MV-4-11 (cell line): ENCODE measurements around the gene GOLGA8G.
"Not testable (repeated sequence)": the region's sequence is repeated elsewhere in the genome, so short reads cannot be mapped to it uniquely, and the experiment has no call there.

Source experiments
- DNase-seq: peaks from one replicate; lab custom pipeline; 2025; lab: John Stamatoyannopoulos, UW

Gene GOLGA8G, protein sequence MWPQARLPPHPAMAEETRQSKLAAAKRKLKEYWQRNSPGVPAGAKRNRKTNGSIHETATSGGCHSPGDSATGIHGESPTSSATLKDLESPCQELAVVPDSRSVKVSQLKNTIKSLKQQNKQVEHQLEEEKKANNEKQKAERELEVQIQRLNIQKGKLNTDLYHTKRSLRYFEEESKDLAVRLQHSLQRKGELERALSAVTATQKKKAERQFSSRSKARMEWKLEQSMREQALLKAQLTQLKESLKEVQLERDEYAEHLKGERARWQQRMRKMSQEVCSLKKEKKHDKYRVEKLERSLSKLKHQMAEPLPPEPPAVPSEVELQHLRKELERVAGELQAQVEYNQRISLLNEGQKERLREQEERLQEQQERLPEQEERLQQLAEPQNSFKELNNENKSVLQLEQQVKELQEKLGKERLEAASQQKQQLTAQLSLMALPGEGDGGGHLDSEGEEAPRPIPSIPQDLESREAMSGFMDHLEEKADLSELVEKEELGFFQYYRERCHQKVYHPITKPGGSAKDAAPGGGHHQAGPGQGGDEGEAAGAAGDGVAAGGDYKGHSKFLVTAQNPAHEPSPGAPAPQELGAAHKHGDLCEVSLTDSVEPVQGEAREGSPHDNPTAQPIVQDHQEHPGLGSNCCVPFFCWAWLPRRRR

DNA sequence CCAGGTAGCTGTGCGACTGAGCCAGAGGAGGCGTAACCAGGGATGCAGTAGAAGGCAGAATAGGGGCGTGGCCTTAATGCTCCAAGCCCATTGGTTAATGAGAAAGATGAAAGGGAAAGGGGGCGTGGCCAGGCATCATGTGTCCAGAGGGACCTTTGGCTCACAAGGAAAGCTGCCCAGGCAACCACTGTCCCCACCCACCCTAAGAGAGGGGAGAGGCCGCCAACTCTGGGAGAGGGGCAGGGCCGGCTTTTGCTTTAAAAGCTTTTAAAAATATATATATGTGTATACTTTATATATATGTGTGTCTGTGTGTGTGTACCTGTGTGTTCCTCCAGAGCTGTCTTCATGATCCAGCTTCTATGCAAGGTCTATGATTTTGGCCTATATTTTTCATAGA lies at the start of gene GOLGA8G:
Gene GOLGA8G (minus strand): TSS at position 18 of the 400 bp plus-strand sequence. CDS start 62 bp downstream, outside the sequence.
- not testable (repeated sequence) for DNase-seq

DNA sequence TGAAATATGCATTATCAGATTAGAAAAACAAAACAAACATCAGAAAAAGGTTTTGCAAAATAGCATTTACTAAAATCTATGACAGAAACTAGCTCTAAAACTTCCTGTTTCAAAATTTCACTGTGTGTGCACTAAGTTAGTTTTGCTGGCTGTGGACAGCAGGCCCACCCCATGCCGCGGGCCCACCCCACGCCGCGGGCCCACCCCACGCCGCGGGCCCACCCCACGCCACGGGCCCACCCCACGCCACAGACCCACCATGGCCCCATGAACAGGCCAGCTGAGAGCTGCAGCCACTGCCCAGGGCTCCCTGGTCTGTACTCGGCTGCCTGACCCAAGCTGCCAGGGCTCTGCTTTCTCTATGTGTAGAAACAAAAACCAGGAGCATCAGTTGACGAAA lies 40.6 kb upstream of the GOLGA8G start:
- DNase-seq: not testable (repeated sequence)

DNA sequence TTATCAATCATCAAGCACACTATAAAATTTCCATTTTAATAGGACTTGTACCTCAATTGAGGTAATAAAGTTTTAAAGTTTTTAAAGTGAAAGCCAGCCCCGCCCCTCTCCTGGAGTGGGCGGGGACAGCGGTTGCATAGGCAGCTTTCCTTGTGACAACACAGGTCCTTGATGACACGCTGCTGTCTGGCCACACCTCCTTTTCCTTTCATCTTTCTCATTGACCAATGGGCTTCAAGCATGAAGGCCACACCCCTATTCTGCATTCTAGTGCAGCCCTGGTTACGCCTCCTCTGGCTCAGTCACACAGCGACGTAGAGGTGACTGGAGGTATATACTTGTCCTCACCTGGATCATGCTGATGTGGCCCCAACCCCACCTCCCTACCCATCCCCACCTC lies 20.5 kb upstream of the GOLGA8G start, which contains the start of gene GOLGA6L25:
Gene GOLGA6L25 (plus strand): TSS at position 301 of the 400 bp plus-strand sequence. CDS start 61 bp downstream, at position 362.
- not testable (repeated sequence) for DNase-seq

DNA sequence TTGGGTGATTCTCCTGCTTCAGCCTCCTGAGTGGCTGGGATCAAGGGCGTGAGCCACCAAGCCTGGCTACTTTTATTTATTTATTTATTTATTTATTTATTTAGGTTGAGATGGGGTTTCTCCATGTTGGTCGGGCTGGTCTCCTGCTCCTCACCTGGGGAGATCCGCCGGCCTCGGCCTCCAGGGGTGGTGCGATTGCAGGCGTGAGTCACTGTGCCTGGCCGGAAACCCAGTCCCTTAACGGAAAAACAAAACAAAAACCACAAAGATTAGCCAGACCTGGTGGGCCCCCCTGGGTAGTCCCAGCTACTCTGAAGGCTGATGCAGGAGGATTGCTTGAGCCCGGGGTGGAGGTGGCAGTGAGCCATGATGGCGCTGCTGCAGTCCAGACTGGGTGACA lies 17.6 kb downstream of the GOLGA8G start:
- DNase-seq: not testable (repeated sequence)

DNA sequence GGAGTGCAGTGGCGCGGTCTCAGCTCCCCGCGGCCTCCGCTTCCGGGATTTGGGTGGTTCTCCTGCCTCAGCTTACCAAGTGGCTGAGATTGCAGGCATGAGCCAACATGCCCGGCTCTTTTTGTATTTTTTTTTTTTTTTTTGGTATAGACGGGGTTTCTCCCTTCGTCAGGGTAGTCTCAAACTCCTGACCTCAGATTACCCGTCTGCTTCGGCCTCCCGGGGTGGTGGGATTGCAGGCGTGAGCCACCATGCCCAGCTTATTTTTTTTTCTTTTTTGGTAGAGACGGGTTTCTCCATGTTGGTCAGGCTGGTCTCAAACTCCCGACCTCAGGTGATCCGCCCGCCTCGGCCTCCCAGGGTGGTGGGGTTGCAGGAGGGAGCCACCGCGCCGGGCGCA lies 18.6 kb downstream of the GOLGA8G start:
- not testable (repeated sequence) for DNase-seq

DNA sequence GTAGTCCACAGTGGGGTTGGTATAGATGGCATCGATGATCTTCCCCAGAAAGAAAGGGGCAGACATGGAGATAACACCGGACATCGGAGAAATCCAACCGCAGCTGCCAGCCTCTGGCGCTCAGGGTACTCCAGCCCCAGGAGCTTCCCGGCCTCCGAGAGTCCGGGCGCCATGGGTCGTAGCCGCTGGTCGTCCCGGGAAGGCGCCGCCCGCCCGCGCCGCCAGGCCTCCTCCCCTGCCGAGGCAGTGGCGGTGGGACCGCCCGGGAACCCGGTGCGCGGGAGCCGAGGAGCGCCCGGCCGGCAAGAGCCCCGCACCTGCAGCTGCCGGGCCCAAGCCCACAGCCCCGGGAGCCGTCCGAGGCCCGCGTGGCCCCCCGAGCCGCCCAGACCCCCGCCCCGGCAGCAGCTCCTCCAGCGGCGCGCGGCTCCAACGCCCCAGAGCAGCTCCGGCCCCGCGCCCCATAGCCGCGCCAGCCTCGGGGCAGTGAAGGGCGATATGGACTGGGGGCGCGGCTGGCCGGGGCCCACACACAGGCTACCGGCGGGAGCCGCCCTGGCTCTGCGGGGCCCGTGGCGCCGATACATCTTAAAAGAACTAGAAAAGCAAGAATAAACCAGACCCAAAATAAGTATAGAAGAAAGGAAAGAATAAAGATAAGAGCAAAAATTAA lies 24.4 kb downstream of the GOLGA8G start:
- not testable (repeated sequence) for DNase-seq

DNA sequence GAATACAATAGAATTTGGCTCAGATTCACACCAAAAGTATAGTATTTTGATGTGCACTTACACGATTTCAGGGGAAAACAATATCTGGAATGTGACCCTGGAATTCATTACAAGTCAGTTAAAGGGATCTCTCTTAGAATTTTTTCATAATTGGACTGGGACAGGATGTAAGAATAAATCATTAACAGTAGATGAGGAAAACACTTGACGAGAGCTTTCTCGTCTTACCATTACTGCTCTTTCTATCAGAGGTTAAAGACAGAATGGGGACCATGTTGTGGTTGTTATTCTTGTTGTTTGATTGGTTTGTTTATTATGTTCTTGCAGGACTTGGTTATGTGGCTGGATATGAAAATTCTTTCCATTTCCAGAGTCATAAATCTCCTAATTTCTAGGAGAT lies 51.4 kb downstream of the GOLGA8G start:
- DNase-seq: not testable (repeated sequence)
